NK-92 treated with Interleukin-12 subunit alpha and Interleukin-12 subunit beta, amount 100 ng/mL, for 24 hours (cell line): ENCODE data around the gene CROT.
"Not testable (repeated sequence)": the region's sequence is repeated elsewhere in the genome, so short reads cannot be mapped to it uniquely, and the experiment has no call there.

ENCODE experiments used
- DNase-seq: peaks from one replicate; lab custom pipeline; 2025; lab: John Stamatoyannopoulos, UW

Gene CROT, protein sequence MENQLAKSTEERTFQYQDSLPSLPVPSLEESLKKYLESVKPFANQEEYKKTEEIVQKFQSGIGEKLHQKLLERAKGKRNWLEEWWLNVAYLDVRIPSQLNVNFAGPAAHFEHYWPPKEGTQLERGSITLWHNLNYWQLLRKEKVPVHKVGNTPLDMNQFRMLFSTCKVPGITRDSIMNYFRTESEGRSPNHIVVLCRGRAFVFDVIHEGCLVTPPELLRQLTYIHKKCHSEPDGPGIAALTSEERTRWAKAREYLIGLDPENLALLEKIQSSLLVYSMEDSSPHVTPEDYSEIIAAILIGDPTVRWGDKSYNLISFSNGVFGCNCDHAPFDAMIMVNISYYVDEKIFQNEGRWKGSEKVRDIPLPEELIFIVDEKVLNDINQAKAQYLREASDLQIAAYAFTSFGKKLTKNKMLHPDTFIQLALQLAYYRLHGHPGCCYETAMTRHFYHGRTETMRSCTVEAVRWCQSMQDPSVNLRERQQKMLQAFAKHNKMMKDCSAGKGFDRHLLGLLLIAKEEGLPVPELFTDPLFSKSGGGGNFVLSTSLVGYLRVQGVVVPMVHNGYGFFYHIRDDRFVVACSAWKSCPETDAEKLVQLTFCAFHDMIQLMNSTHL

DNA sequence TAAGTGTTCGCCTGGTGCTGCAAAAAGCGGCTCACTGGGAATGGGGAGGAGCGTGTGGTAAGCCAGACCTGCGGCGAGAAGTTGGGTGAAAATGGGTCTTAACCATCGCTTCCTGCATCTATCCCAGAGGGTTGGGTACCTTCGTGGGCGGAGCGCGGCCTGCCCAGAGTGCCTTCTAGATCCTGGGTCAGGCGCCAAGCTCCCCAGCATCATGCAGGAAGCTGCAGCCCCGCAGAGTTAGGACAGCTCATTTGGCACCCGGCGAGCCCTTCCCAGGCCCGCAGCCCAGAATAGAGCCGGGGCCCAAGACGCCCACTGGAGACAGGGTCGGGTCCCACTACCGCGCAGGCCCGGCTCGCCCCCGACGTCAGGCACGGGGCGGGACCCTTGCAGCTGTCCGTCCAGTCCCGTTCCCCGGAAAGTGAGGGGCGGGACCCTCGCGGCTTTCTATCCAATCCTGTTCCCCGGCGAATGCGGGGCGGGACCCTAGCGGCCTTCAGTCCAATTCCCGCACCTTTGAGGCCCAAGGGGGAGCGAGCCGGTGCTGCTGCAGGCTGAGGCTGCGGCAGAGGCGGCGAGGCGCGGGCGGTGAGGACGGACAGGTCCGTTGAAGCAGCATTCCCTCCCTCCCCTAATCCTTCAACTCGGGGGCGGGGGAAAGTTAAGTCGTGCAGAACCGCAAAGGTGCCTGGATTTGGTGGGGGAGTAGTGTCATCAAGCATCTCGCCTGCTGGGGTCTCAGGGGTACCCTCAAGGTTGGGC, at the start of gene CROT:
Gene CROT, plus strand, starts transcription at position 499 of the 762 bp plus-strand sequence. CDS start 3,405 bp downstream, outside the sequence.
- DNase-seq, result peak; percentile 94

DNA sequence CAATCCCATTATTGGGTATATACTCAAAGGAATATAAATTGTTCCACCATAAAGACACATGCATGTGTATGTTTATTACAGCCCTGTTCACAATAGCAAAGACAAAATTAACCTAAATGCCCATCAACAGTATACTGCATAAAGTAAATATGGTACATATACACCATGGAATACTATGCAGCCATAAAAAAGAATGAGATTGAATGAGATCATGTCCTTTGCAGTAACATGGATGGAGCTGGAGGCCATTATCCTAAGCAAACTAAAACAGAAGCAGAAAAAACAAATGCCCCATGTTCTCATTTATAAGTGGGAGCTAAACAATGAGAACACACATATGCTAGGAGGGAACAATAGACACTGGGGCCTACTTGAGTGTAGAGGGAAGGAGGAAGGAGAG, 44.7 kb upstream of the CROT start:
- no peak for DNase-seq

DNA sequence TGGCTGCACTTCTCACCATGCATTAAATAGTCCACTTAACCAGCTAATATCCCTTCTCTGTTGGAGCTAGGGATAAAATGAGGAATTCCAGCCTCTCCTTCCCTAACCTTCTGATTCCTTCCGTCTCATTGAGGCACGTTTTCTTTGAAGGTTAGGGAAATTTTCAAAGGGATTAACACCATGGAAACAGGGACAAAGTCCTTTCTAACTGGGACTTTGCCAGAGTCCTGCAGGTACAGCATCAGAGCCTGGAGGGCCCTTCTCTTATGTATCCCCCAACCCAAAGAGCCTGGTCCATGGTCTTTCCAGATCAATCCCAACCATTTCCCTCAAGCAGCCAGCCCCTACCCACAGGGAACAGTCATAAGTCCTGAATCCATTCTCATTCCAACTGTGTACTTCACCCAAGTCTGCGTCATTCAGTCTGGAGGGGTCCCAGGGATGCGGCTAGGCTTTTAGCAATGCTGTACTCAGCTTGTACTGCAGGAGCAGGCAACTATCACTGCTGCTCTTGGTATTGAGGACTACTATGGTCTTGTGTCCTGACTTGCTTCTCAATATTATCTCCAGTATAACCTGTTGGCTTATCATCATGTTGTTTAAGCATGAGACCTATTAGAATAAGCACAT, 34.6 kb upstream of the CROT start:
- DNase-seq, result no peak

DNA sequence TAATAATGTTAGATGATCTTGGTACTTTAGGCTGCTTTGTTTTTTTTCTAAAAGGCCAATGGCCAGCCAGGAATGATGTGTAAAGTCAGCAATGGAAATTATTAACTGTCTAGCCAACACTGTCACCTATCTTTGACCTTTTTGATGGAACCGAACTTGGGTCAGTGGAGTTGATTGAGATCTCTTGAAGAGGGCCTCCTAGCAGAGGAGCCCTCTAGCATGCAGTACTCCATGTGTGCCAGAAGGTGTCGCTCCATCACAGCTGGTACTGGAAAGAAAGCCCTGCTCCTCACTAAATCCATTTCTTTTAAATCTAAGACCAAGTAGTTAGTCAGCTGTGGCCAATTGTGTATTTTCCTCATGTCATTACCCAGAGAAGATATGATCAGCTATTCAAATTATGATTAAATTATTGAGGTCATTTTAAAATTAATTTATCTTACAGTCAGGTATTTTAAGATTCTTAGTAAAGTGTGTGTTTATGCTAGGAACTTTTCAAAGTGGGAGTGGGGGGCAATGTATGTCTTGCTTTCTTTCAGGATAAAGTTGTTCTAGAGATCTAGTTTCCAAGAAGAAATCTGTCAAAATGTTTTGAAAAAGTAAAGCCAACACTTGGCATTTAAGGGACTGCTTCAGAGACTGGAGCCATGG, 33.1 kb upstream of the CROT start:
- DNase-seq, result peak; percentile 36

DNA sequence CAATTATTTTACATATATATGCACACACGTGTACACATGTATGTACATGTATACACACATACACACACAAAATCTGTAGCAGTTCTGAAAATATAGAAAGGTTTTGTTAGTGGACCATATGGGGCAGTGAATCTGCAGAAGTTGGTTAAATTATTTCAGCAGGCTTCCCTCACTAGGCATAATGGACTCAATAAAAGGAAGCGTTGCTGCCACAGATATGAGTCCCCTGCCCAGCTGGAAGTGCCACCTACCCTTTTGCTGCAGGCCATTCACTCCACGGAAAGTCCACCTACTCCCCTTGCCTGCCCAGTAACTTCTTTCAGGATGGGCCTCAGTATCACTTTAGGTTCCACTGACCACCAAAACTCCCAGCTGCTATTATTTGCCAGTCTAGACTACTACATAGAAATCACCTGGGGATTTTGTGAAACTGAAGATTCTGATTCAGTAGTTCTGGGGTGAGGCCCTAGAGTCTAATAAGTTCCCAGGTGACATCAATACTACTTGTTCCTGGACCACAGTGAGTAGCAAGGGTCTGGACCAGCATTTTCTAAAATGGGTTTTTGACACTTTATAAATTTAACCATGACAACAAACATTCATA, 29.3 kb upstream of the CROT start:
- DNase-seq, result no peak

DNA sequence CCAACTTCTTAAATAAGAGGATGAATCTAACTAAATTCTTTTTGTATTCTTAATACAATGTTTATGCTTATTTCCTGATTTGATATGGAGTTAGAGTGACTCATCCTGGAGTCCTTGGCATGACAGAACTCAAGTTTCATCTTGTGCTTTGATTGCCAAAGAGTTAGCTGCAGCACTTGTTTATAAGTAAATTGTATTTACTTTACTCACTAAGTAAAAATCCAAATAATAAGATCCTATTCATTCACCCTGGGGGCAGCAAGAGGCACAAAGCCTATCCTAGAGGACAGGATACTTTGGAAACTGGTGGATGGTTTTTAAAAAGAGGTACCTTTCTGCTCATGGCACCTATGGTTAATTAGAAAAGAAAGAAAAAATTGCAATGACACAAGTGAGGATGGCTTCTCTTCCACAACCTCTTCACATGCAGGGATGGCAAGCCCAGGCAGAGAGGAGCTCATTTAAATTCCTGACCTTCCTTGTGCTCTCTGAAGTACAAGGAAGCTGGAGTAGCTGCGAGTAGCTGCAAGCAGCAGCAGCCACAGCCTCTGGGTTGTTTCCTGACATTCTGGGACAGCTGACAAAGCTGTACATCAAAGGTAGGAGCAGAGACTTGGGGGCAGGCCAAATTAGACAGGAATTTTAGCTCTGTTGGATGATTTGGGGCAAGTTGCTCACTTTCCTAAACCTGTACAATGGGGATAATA, 28.5 kb upstream of the CROT start:
- DNase-seq, result no peak

DNA sequence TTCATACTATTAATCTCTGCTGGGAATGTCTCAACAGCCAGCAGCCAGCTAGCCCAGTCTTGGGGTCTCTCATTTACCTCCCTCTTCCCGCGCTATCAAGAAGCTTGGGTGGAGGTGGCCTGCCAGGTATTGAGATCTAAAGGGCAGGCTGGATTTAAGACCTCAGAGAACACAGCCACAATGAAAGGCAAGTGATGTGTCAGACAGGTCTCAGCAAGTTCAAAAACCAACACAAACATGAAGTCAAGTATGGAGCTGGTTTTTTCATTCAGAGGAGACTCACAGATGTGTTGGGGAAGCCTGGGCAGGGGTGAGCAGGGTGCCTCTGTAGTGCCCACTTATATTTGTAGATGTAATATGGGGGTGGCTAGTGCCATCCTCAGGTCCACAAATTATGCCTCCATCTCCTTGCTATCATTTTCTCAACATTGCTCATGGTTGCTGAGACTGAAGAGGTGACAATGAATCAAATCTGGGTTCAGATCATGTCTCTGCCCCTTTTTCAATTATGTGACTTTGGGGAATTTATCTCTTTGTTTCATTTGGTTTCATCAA, 27.7 kb upstream of the CROT start:
- DNase-seq, result no peak

DNA sequence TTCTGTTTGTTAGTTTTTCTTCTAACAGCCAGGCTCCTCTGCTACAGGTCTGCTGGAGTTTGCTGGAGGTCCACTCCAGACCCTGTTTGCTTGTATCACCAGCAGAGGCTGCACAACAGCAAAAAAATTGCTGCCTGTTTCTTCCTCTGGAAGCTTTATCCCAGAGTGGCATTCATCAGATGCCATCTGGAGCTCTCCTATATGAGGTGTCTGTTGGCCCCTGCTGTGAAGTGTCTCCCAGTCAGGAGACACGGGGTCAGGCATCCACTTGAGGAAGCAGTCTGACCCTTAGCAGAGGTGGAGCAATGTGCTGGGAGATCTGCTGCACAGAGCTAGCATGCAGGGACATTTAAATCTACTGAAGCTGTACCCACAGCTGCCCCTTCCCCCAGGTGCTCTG, 26.7 kb upstream of the CROT start:
- DNase-seq, result no peak

DNA sequence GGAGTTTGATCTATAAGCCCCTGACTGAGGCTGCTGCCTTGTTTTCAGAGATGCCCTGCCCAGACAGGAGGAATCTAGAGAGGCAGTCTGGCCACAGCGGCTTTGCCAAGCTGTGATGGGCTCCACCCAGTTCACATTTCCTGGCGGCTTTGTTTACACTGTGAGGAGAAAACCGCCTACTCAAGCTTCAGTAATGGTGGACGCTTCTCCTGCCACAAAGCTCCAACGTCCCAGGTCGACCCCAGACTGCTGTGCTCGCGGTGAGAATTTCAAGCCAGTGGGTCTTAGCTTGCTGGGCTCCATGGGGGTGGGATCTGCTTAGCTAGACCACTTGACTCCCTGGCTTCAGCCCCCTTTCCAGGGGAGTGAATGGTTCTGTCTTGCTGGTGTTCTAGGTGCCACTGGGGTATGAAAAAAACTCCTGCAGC, 26.3 kb upstream of the CROT start:
- not testable (repeated sequence) for DNase-seq

DNA sequence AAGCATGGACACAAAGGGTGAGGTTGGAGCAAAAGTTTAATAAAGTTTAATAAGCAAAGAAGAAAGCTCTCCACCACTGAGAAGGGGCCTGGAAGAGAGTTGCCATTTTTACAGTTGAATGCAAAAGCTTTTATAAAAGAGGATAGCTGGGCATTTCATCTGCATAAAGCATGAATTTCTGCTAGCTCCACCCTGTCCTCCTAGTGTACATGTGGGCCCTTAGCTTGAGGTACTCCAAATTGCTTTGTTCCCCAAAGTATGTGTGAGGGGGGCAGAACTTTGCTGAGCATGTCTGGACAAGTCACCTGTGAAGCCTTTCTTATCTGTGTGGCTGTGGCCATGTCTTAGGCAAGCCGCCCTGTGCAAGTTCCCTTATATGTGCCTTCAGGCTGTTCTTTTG, 22.6 kb upstream of the CROT start:
- no peak for DNase-seq

DNA sequence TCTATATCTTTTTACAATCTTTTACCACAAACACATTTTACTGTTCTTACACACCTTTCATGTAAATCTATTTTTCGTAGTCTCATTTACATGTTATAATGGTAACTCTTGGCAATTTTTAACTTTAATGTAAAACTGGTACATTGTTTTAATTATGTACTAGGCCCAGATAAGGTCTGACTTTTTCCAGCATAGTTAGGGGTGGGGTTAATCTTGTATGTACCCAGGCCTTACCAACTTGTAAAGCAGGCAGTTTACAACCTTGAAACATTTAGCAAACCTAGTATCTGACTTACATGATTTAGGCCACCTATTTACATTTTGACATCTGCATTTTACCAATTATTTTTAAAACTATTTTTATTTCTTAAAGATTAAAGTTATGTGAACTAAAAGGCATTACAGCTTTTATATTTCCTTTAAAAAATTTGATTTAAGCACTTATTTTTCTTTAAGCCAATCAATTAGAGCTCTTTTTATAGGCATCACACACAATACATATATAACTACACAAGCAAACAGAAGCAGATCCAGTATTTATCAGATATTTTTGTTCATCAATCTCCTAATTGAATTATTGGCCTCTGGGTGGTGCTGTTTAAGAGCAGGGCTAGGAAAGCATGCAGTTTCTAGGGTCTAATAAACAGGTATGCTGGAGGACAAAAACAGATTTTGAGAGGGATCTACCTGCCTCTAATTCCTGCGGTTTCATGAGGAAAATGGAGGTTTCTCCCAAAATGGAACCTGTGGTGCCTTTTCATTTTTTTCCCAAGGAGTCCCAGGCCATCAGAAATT, 19.7 kb upstream of the CROT start:
- no peak for DNase-seq

DNA sequence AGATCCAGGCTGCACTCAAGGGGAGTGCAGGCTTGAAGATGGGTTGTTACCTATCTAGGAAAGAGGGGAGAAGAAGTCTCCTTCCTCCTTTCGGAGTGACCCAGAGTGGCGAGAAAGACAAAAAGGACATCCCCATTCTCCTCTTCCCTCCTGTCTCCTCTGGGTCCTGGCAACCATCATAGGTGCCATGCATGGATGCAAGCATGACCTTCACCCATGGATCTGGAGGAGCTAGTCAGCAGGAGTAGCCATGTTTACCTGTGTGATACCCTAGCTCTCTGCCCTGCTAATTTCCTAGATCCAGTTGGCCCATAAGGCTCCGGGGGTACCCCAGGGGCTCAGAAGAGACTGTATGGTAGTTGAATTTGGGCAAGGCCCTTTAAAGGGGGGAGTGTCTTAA, 17.2 kb upstream of the CROT start:
- no peak for DNase-seq

DNA sequence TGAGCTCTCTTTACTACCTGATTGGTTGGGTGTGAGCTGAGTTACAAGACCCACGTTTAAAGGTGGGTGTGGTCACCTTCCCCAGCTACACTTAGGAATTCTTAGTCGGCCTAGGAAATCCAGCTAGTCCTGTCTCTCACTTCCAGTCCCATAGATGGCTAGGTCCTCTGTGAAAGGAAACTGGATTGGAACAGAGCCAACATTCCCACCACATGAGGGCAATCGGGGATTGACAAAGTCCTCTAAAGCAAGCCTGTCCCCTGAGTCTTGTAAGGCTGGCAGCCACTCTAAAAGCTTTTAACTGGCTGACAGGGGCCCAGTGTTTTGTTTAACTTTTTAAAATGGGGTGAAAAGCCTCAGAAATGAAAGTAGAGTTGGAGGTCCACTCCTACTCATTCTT, 15.1 kb upstream of the CROT start:
- DNase-seq, result no peak

DNA sequence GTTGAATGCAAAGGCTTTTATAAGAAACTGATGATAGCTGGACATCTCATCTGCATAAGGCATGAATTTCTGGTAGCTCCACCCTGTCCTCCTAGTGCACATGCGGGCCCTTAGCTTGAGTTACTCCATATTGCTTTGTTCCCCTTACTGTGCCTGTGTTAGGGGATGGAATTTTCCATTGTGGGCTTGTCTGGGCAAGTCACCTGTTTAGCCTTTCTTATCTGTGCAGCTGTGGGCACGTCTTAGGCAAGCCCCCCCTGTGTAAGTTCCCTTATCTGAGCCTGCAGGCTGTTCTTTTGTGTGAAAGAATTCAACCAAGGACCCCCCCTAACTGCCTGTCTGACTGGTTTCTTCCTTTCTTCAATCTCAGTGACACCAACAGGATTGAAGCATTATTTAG, 14.5 kb upstream of the CROT start:
- DNase-seq, result no peak

DNA sequence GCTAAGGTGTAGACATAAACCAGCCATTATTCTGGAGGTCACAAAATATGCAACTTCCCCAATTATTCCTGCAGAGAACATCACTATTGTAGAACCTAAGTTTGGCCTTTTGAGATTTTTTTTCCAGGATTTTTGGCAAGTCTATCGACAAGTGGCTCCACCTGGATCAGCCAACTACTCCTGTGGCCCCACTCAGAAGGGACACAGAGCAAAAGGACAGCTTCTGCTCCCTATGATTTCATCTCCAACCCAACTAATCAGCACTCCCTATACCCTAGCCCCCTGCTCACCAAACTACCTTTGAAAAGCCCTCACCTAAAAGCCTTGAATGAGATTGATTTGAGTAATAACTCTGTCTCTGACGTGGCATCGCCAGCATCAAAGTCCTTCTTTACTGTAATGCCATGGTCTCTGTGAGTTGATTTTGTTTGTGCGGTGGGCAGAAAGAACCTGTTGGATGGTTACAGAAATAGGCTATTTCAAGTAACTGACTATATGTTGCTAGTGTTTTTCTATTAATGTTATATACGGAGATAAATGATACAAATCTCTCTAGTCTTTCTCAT, 13.7 kb upstream of the CROT start:
- DNase-seq, result no peak

DNA sequence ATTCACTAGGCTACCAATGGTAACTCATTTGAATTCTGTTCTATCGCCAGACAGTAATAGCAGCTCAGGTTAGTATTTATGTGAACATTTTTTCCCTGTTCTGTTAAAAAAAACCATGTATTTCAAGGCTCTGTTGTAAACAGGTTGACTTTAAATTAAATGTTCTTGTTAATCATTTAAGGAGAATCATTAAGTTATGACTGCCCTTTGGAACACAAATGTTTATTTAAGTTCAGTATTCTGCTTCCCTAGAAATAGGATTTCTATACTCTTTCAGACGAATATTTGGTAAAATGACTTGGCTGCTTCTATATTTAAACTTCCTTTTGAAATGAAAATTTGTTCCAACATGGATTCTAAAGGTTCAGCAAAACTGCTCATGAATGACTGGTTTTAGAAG, 13.1 kb upstream of the CROT start:
- no peak for DNase-seq

DNA sequence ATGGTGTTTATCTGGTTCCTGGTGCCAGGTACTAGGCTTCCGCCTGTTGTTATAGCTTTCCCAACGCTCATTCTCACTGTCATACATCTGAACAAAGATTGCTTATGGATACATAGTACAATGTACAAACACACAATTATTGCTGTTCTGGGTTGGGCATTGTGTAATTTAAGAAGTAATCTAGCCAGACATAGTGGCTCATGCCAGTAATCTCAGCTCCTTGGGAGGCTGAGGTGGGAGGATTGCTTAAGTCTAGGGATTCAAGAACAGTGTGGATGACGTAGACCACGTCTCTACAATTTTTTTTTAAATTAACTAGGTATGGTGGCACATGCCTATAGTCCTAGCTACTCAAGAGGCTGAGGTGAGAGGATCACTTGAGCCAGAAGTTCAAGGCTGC, 9.3 kb upstream of the CROT start:
- no peak for DNase-seq

DNA sequence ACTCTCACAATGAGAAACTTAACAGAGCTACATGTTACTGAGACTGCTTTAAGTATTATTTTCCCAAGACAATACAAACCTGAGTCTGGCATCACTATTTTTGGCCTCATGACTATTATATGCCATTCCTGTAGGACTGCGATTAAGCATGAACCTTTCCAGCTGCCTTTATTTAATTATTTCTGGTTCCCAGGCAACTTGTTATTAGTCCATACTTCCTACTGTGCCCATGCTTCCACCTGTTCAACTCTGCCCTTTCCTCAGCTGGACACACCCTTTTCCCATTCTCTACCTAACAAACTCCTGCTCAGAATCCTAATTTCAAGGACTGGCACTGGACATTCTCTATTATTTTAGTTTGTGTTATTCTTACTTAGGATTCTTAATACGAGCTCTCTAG, 8.1 kb upstream of the CROT start:
- DNase-seq, result no peak

DNA sequence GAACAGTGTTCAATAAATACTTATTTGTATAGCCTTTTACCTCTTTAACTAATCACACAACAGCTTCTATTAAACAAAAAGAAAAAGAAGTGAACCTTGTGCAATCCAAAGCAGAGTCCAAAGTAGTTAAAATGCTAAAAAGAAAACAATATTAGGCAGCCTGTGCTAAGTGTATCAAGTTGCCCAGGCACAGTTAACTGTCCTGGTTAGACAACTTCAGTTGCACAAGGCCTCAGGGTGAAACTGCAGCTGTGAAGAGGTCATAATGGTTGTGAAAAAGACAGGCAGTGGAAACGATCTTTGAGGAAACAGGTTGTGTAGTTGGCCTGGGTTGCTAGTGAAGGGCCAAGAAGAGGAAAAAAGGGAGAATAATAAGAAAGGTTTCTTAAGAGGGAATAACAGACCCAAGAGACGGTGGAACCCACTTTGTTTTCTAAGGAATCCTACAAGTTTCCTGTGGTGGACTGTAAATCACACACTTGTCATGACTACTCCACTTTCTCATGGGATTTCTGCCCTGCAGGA, 6.0 kb upstream of the CROT start:
- DNase-seq, result no peak
